K562 (cell line): ENCODE measurements around the gene CTAG1B.
"Not testable (repeated sequence)": the region's sequence is repeated elsewhere in the genome, so short reads cannot be mapped to it uniquely, and the experiment has no call there.

ENCODE experiments used
- C11orf30 ChIP-seq: fragments of 450-650 bp; IDR thresholded peaks from 2 replicates; pipeline ENCODE4 v1.6.1; 2016; ENCODE audit warnings: low read depth, mild to moderate bottlenecking
- CREBBP ChIP-seq: IDR thresholded peaks from one replicate; pipeline ENCODE4 v1.6.1; 2012; ENCODE audit warnings: low read depth, mild to moderate bottlenecking, control low read depth, inconsistent platforms, low read length
- CTCF ChIP-seq, 3 experiments: IDR thresholded peaks in 2 of 3; conservative IDR thresholded peaks in 1 of 3; 2 replicates each; pipeline ENCODE4 v1.5.1; 2011 to 2012; ENCODE audit warnings: low read length in 3 of 3, mild to moderate bottlenecking in 3 of 3, control low read depth in 2 of 3, improper control_type of control experiment in 1 of 3, inconsistent platforms in 1 of 3, low read depth in 1 of 3, mixed read lengths in 1 of 3, moderate library complexity in 1 of 3; ENCODE audit not compliant: insufficient read depth in 2 of 3
- DLX4 ChIP-seq: fragments of 250-450 bp; sonication (Bioruptor Pico); IDR thresholded peaks from 2 replicates; pipeline ENCODE4 v1.6.1; 2021; ENCODE audit warnings: mild to moderate bottlenecking
- PHB ChIP-seq: fragments of 250-450 bp; sonication (Bioruptor Pico); IDR thresholded peaks from 2 replicates; pipeline ENCODE4 v1.5.0; 2021
- ZBED1 ChIP-seq: IDR thresholded peaks from 2 replicates; pipeline ENCODE4 v1.6.1; 2014
- ZNF140 ChIP-seq: fragments of 250-450 bp; sonication (Bioruptor Pico); IDR thresholded peaks from 2 replicates; pipeline ENCODE4 v1.8.0; 2021; ENCODE audit warnings: moderate library complexity, mild to moderate bottlenecking, inconsistent platforms
- ZNF639 ChIP-seq, 2 experiments: fragments of 200-800 bp in 1 of 2; sonication (Bioruptor generic) in 1 of 2; sonication (generic) in 1 of 2; formaldehyde crosslinking in 1 of 2; IDR thresholded peaks in 1 of 2; conservative IDR thresholded peaks in 1 of 2; 2 replicates each; pipeline versions ENCODE4 v1.5.0 to v1.6.1; 2016 to 2020; ENCODE audit warnings: missing compliant biosample characterization in 1 of 2, missing genetic modification characterization in 1 of 2, missing genetic modification reagents in 1 of 2
- TF ChIP-seq, protein P1 (sequence below): sonication (generic); formaldehyde crosslinking; IDR thresholded peaks from 2 replicates; pipeline ENCODE4 v1.8.0; 2022; ENCODE audit warnings: missing genetic modification reagents, mild to moderate bottlenecking, borderline replicate concordance

GRCh38 chrX:154582994-154583393 is 36.1 kb downstream of the CTAG1B start:
- TF ChIP-seq, protein P1, sequence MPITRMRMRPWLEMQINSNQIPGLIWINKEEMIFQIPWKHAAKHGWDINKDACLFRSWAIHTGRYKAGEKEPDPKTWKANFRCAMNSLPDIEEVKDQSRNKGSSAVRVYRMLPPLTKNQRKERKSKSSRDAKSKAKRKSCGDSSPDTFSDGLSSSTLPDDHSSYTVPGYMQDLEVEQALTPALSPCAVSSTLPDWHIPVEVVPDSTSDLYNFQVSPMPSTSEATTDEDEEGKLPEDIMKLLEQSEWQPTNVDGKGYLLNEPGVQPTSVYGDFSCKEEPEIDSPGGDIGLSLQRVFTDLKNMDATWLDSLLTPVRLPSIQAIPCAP, result not testable (repeated sequence)
- TF ChIP-seq DLX4 (CRISPR knock-in tag); PHB (CRISPR knock-in tag); C11orf30; CTCF (IDR thresholded peaks at IDR 0.05 in 2 of 3, conservative IDR thresholded peaks at IDR 0.05 in 1 of 3; ENCODE audit: insufficient read depth in 2 of 3, low read depth in 1 of 3, low read length in 3 of 3); ZNF140 (CRISPR knock-in tag); CREBBP; ZNF639 (CRISPR knock-in tag; conservative IDR thresholded peaks at IDR 0.05 in 1 of 2, IDR thresholded peaks at IDR 0.05 in 1 of 2); ZBED1: not testable (repeated sequence)
